NCI-H345 (cell line): ENCODE measurements around the gene ZNF45.
"Not testable (repeated sequence)": the region's sequence is repeated elsewhere in the genome, so short reads cannot be mapped to it uniquely, and the experiment has no call there.

Source experiments
- DNase-seq: peaks from one replicate; lab custom pipeline; 2025; lab: John Stamatoyannopoulos, UW

Gene ZNF45

DNA sequence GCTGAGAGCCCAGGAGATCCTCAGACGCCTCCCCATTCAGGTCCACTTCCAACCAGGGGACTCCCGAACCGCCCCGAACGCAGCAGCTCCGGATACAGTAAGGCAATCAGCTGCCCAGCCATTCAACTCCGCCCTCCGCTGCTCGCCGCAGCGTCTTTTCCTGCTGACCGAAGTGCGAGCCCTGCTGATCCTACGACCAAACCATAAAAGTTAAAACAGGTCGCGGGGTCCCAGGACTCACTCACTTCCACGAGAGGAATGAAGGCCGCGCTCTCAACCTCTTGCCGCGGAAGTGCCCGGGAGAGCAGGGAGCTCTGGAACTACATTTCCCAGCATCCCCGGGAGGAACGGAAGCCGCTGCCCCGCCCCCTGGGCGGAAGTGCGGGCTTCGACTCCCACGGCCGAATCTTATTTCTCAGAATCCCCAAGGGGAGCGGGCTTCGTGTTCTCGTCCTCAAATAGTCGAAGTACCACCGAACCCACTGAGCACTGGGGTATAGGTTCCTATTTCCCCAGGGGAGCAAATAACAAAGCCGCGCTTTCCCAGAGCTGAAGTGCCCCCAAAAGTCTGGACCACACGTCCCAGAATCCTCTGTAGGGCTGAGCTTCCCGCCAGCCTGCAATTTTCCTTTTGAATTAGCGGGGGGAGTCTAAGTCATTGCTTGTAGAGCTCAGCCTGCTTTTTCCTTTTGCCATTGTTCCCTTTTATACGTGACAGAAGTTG, at the start of gene ZNF45:
TSS of gene ZNF45 (minus strand) at position 298 of the 724 bp plus-strand sequence. CDS start 13,097 bp downstream, outside the sequence.
- DNase-seq = peak; percentile 88

DNA sequence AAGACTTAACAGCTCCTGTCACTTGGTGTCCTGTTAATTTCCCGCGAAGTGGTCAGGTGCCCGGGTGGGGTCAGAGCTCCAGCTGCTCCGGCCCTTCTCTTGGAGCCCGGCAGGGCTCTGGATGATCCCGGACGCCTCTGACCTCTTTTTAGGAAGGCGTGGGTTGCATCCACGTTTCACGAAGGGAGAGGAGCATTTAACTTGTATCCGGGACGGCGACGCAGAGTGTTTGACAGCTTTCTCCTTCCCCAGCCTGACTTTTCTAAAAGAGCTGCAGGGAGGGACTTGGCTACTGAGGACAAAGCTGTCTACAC, 49.6 kb upstream of the ZNF45 start:
- no peak for DNase-seq

DNA sequence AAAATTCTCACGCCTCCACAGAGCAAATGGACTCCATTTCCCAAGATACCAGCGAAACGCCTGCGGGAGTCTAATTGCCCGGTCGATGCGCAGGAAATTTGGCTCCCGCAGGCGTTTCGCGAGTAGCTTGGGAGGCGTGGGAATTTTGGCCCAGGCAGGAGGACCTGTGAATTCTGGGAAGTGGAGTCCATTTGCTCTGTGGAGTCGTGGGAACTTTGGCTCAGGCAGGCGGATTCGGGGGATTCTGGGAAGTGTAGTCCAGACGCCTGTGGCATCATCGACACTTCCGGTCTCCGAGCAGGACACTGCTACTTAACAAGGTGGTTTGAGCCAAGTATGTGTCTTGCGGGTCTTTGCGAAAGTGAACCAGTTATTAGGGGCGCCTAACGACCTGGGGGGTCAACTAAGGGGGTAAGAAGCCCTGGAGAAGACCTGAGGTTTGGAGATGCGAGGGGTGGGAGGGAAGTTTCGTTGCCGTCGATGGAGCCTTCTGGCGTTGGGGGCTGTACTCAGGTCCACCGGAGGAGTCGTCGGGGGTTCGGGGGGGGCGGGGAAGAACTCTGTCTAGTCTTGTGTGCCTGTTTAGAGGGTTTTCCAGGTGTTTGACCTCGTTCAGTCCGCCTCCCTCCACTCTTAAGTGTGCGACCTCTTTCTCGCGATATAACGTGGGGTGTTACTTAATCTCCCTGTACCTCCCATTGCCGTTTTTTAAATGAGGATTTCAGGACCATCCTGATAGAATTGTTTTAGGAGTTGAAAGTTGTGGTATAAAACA, 49.0 kb upstream of the ZNF45 start, which contains the start of gene ZNF155:
TSS of gene ZNF155 (plus strand) at position 277 of the 775 bp plus-strand sequence. CDS start 4,356 bp downstream, outside the sequence.
- peak; percentile 95 for DNase-seq

DNA sequence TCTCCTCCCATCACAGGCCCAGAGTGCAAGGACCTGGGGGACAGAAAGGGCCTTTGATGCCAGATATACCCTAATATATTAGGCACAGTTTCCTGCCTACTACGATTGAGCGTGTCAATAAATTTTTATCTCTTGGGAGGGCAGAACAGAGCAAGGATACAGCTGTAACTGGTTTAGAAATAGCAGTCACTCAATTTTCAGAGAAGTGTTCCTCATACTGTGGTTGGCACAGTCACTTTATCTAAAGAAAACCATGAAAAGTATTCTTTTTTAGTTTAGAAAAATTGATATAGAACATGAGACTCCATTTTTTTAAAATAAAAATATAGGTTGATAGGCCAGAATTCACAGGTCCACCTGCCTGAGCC, 48.4 kb upstream of the ZNF45 start:
- DNase-seq = no peak

DNA sequence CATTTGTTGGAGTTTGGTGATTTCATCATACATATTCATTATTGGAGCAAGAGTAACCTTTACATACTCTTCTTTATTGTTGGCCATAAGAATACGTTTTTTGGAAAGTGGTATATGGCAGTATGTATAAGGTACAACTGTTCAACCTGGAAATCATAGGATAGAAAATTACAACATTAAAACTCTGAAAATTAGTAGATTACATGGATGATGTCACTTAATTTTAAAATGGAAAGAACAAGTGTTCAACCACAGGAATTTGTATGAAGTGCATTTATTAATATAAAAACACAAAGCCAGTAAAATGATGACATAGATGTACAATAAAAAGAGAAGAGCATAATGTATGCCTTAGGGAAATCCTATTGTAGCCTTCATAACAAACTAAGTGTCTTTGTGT, 41.6 kb upstream of the ZNF45 start:
- no peak for DNase-seq

DNA sequence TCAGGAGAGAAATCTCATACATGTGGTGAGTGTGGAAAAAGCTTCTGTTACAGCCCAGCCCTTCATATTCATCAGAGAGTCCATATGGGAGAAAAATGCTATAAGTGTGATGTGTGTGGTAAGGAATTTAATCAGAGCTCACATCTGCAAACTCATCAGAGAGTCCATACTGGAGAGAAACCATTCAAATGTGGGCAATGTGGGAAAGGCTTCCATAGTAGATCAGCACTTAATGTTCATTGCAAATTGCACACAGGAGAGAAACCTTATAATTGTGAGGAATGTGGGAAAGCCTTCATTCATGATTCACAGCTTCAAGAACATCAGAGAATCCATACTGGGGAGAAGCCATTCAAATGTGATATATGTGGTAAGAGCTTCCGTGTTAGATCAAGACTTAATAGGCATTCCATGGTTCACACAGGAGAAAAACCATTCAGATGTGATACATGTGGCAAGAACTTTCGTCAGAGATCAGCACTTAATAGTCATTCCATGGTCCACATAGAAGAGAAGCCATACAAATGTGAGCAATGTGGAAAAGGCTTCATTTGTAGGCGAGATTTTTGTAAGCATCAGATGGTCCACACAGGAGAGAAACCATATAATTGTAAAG, 31.1 kb upstream of the ZNF45 start:
- DNase-seq = no peak

DNA sequence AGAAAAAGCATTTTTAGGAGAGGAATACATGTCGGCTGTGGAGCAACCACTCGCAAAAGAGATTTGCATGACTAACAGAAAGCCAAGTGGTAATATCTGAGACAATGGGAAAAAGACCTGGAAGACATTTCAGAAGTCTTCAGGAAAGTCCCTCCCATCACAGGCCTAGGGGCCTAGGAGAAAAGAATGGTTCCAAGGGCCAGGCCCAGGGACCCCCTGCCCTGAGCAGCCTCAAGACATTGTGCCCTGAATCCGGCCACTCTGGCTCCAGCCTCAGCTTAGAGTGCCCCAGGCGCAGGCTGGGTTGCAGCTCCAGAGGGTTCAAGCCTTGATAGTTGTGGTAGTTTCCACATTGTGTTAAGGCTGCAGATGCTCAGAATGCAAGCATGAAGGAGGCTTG, 25.3 kb upstream of the ZNF45 start:
- DNase-seq = no peak

DNA sequence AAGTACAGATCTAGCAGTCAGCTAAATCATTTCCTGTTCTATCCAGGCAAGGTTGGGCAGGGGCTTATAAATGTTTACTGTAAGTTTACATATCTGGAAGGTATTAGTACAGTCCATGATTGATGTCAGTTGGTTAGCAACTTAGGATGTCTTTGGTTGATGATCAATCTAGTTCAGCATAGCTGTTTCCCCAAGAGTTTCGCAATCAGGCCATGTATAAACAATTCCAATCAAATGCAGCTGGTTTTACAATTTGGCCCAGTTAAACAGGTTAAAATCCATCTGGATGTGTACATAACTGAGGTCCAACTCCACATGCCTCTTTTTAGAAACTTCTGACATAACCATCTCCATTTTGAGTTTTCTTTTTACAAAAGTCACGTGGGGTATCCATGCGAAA, 22.8 kb upstream of the ZNF45 start:
- DNase-seq = no peak

DNA sequence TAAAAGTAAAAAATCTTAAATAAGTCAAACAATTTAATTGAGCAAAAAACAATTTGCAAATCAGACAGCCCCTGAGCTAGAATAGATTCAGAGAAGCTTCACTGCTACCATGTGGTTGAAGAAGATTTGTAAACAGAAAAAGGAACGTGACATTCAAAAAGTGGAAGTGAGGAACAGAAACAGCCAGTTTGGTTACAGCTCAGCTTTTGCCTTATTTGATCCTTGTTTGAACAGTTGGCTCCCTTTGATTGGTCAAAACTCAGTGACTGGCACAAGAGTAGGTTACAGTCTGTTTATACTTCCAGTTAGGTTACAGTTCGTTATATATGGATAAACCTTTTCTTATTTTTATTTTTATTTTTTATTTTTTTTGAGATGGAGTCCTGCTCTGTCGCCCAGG, 21.7 kb upstream of the ZNF45 start:
- no peak for DNase-seq

DNA sequence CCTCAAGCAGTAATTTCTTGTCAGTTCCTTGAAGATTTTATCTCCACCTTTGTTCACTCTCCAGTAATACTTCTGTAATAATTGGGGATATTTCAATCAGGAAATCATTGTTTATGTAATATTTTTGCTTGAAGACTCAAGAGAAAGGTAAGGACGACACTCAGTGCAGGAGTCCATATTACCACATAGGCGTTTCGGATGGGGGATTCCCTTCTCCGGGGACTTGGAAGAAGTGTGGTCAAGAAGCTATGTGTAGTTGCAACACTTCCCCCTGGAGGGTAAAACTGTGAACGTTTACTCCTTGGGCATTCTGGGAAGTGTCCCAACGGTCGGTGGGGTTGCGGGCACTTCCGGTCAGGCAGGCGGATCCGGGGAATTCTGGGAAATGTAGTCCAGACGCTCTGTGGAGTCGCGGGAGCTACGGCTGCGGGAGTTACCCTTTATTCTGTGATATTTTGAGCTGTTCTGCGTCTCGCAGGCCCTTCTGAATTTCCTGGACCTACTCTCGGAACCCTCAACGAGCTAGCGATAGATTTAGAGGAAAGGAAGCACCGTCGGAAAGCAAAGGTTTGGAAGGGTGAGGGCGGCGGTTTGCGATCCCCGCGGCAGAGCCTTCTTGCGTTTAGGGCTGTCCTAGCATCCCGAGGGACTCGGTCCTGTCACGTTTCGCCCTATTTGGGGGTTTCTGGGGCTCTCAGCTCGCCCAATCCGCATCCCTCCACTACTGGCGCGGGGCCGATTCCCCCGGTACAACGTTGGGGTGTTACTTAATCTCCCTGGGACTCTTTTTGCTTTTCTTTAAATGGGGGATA, 16.0 kb upstream of the ZNF45 start, which contains the start of gene ZNF221:
TSS of gene ZNF221 (plus strand) at position 395 of the 812 bp plus-strand sequence. CDS start 11,499 bp downstream, outside the sequence.
- DNase-seq = peak; percentile 88

DNA sequence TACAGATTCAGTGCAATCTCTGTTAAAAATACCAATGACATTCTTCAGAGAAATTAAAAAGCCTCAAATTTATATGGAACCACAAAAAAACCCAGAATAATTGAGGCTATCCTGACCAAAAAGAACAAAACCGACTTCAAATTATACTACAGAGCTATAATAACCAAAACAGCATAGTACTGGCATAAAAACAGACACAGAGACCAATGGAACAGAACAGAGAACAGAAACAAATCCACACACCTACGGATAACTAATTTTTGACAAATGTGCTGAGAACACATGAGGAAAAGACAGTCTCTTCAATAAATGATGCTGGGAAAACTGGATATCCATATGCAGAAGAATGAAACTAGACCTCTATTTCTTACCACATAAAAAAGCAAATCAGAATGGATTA, 14.7 kb upstream of the ZNF45 start:
- not testable (repeated sequence) for DNase-seq

DNA sequence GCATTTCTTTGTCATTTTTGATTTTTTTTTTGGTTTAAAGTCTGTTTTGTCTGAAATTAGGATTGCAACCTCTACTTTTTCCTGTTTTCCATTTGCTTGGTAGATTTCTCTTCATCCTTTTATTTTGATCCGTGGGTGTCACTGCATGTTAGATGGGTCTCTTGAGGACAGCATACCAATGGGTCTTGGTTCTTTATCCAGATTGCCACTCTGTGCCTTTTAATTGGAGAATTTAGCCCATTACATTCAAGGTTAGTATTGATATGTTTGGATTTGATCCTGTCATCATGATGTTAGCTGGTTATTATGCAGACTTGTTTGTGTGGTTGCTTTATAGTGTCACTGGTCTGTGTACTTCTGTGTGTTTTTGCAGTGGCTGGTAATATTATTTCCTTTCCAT, 12.3 kb upstream of the ZNF45 start:
- DNase-seq = not testable (repeated sequence)

DNA sequence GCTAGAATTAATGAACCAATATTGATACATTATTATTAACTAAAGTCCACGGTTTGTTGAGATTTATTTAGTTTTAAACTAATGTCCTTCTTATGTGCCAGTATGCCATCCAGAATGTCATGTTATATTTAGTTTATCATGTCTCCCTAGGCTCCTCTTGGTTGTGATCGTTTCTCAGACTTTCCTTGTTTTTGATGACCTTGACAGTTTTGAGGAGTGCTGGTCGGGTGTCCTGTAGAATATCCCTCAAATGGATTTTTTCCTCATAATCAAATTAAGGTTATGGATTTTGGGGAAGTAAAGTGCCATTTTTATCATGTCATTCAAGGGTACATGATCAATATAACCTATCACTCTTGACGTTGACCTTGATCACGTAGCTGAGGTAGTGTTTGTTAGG, 6.1 kb upstream of the ZNF45 start:
- no peak for DNase-seq

DNA sequence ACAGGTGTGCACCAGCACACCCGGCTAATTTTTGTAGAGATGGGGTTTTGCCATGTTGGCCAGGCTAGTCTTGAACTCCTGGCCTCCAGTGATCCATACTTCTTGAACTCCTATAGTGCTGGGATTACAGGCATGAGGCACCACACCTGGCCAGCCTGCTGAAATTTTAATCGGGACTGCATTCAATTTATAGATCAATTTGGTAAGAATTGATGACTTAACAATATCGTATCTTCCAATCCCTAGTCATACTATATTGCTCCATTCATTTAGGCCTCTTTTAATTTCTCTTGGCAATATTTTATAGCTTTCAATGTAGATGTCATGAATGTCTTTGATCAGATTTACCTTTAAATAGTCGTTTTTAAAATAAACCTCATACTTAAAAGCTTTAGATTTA, 5.6 kb upstream of the ZNF45 start:
- no peak for DNase-seq

DNA sequence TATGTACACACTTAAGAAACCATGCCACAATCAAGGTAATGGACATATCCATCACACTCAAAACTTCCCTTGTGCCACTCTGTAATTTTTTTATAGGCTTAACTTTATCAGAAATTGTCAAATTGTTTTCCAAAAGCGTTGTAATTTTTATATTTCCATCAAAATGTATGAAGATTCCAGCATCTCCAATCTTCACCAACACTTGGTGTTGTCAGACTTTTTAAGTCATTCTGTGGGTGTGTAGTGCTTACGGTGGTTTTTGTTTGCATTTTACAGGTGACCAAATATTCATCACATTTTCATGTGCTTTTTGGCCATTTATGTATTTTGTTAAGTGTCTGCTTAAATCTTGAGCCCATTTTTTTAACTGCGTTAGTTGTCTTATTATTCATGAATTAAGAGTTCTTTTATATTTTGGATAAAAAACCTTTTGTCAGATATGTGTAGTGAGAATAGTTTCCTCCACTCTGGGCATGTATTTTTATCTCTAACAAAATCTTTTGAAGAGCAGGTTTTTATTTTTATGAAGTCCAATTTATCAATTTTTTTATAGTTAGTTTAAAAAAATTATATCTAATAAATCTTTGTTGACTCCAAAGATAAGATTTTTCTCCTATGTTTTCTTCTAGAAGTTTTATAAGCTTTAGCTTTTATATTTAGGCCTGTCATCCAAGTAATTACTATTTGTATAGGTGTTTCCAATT, 4.6 kb upstream of the ZNF45 start:
- DNase-seq = no peak

DNA sequence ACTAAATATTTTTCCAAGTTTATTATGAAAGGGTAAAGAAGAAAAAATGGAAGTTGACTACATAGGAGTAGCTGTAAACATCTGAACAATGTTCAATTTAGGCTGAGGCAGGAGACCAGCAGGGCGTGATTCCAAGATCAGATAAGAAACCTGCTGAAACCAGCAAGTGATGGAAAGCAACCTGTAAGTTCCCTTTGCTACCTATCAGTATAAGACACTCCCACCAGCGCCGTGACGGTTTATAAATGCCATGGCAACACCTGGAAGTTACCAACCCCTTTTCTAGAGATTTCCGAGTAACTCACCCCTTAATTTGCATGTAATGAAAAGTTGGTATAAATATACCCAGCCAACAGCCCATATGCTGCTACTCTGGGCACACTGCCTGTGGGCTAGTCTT, 1.1 kb upstream of the ZNF45 start:
- no peak for DNase-seq

DNA sequence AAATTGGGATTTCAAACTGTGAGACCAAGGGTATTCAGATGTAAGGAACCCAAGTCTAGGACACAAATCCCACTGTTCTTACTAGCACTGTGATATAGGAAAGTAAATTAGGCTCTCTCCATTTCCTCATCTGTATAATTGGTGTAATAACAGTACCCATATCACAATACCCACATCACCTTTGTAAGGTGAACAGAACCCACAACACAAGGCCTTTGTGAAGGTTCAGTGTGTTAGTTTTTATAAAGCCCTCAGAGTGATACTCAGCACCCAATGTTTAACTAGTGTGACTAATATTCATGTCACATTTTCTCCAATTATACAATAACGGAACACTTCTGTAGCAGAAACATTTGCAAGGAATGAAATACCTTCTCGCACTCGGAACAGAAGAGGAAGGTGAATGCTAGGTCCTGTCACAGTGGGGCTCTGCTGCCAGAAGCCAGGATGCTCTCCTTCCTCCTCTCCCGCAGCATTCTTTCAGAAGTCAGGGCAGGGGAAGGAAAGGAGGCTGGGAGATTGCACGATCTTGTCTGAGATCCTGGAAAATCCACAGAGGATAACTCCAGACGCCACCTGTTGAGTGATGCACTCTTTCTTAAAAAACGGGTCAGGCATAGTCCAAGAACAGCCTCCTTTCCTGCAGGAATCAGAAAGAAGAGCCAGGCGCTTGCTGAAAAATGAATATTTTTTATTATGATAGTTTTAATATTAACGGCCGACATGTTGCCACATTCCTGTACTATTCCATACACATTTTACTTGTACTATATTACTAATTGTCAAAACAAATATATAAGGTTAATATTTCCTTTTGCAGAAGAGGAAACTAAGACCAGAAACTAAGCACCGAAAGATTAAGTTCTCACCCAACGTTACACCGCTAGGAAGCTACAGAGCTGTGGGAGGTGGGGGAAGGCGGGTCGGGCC, 762 bp downstream of the ZNF45 start:
- no peak for DNase-seq

DNA sequence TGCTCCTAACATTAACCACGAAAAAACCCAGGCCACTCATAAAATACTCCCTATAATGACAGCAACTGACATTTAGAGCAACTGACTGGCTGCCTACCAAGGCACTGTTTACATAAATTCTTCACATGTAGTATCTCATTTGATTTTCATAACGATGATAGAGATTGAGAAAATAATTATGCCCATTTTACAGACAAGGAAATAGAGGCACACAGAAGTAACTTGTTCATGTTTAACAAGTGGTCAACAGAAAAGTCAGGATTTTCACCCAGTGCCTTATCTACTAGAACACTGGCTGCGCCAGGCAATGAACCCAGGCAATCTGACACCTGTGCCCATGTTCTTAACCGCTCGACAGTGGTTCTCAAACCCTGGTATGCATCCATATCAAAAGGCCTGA, 6.3 kb downstream of the ZNF45 start:
- DNase-seq = no peak

DNA sequence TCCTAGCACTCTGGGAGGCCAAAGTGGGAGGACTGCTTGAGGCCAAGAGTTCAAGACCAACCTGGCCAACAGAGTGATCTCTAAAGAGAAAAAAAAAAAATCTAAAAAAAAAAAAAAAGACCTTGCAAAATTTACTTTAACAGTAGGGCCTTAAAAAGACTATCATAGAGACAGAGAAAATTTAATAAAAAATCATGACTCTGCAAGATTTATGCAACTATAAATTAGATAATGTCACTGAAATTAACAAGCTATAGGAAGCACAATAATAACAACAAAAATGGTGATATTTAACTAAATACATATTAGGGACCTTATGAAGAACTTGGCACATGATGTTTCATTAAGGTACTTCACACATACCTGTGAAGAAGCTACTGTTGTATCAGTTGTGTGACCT, 11.2 kb downstream of the ZNF45 start:
- DNase-seq = no peak

DNA sequence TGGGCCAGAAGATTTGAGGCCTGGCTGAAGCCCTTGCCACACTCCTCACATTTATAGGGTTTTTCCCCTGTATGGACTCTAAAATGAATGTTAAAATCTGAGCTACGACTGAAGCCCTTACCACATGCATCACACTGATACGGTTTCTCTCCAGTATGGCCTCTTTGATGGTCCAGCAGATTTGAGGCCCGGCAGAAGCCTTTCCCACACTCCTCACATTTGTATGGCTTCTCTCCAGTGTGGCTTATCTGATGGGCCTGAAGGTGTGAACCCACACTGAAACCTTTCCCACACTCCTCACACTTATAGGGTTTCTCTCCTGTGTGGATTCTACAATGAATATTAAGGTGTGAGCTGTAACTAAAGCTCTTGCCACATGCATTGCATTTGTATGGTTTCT, 21.0 kb downstream of the ZNF45 start:
- no peak for DNase-seq
